NT2/D1 (cell line): ENCODE data around the gene MICAL2.

Source experiments
- DNase-seq: peaks from one replicate; pipeline ENCODE4 v3.0.0-alpha.2; 2011; ENCODE audit warnings: low read depth, low spot score
- H3K27me3 ChIP-seq: 2 replicates; pipeline ENCODE4 v1.6.0; 2011; ENCODE audit warnings: mild to moderate bottlenecking; ENCODE audit not compliant: insufficient read length, insufficient read depth
- H3K36me3 ChIP-seq: 2 replicates; pipeline ENCODE4 v1.6.1; 2011; ENCODE audit warnings: mild to moderate bottlenecking, low read length, mixed read lengths; ENCODE audit not compliant: insufficient read depth, insufficient read length
- H3K4me1 ChIP-seq: 2 replicates; pipeline ENCODE4 v1.5.1; 2011; ENCODE audit not compliant: insufficient read depth, insufficient read length
- H3K4me3 ChIP-seq: 2 replicates; pipeline ENCODE4 v1.5.1; 2011; ENCODE audit warnings: low read depth; ENCODE audit not compliant: insufficient read length
- H3K9ac ChIP-seq: 2 replicates; pipeline ENCODE4 v1.6.0; 2011; ENCODE audit warnings: low read depth; ENCODE audit not compliant: insufficient read length
- H3K9me3 ChIP-seq: 2 replicates; pipeline ENCODE4 v1.5.1; 2011; ENCODE audit warnings: mild to moderate bottlenecking, low read length; ENCODE audit not compliant: insufficient read depth
- SUZ12 ChIP-seq: IDR thresholded peaks from 2 replicates; pipeline ENCODE4 v1.6.1; 2011; ENCODE audit not compliant: insufficient read length, insufficient read depth; ENCODE audit errors: extremely low read depth
- YY1 ChIP-seq: IDR thresholded peaks from 2 replicates; pipeline ENCODE4 v1.6.1; 2011; ENCODE audit not compliant: insufficient read length, insufficient read depth
- ZNF274 ChIP-seq: IDR thresholded peaks from 2 replicates; pipeline ENCODE4 v1.6.1; 2011; ENCODE audit warnings: mild to moderate bottlenecking, low read depth, low read length

MICAL2 gene

GRCh38 chr11:12110201-12110713 is at the start of gene MICAL2:
TSS of gene MICAL2 (plus strand) at chr11:12110590. CDS start at chr11:12162156, 51,566 bp downstream.
- H3K9ac ChIP-seq = peak within 1 kb of the TSS; percentile 64
- no peaks in the 10 kb centered on the region for H3K9me3 ChIP-seq
- H3K36me3 ChIP-seq = peaks cover 11% of the 10 kb centered on the region
- H3K4me3 ChIP-seq = peak within 1 kb of the TSS; percentile 54
- peak; percentile 51 for DNase-seq
- TF ChIP-seq ZNF274 = no peak
- no peak for TF ChIP-seq SUZ12
- TF ChIP-seq YY1 = no peak
- H3K27me3 ChIP-seq = peaks cover 46% of the 10 kb centered on the region
- H3K4me1 ChIP-seq = no peaks in the 10 kb centered on the region

GRCh38 chr11:12061851-12062560 is 48.4 kb upstream of the MICAL2 start:
- H3K9me3 ChIP-seq = peaks cover 9% of the 10 kb centered on the region
- H3K36me3 ChIP-seq = no peaks in the 10 kb centered on the region
- no peak overlapping the region for H3K9ac ChIP-seq
- TF ChIP-seq ZNF274 (no peak), YY1 (no peak), SUZ12 (no peak)
- no peak for DNase-seq
- no peak overlapping the region for H3K4me3 ChIP-seq
- peaks cover 2% of the 10 kb centered on the region for H3K4me1 ChIP-seq
- H3K27me3 ChIP-seq = no peaks in the 10 kb centered on the region

- Histone ChIP-seq H3K36me3 (no peaks in the 10 kb centered on the region), H3K9ac (no peak overlapping the region), H3K27me3 (no peaks in the 10 kb centered on the region), H3K4me3 (no peak overlapping the region), H3K9me3 (peaks cover 4% of the 10 kb centered on the region; the same call in 1 of the 2 replicates), H3K4me1 (peaks cover 7% of the 10 kb centered on the region)
- no peak for TF ChIP-seq YY1
- DNase-seq = no peak
Measured at GRCh38 chr11:12063251-12063650, 47.1 kb upstream of the MICAL2 start.

- no peak for TF ChIP-seq ZNF274
- no peak for TF ChIP-seq SUZ12
- TF ChIP-seq YY1 = no peak
- Histone ChIP-seq H3K4me3 (no peak overlapping the region), H3K9me3 (peaks cover 4% of the 10 kb centered on the region; the same call in 1 of the 2 replicates), H3K27me3 (no peaks in the 10 kb centered on the region), H3K4me1 (peaks cover 8% of the 10 kb centered on the region), H3K36me3 (no peaks in the 10 kb centered on the region), H3K9ac (no peak overlapping the region)
- no peak for DNase-seq
Measured at GRCh38 chr11:12064136-12064953, 46.0 kb upstream of the MICAL2 start.

GRCh38 chr11:12064954-12065280 is 45.5 kb upstream of the MICAL2 start:
- peaks cover 4% of the 10 kb centered on the region; the same call in 1 of the 2 replicates for H3K9me3 ChIP-seq
- H3K4me3 ChIP-seq = no peak overlapping the region
- TF ChIP-seq ZNF274 (no peak), SUZ12 (no peak), YY1 (no peak)
- no peaks in the 10 kb centered on the region for H3K36me3 ChIP-seq
- peaks cover 8% of the 10 kb centered on the region for H3K4me1 ChIP-seq
- H3K9ac ChIP-seq = no peak overlapping the region
- H3K27me3 ChIP-seq = no peaks in the 10 kb centered on the region
- DNase-seq = no peak

GRCh38 chr11:12066056-12066798 is 44.2 kb upstream of the MICAL2 start:
- no peak overlapping the region for H3K4me3 ChIP-seq
- DNase-seq = no peak
- H3K9me3 ChIP-seq = peaks cover 4% of the 10 kb centered on the region; the same call in 1 of the 2 replicates
- no peaks in the 10 kb centered on the region for H3K27me3 ChIP-seq
- no peak for TF ChIP-seq SUZ12
- no peak for TF ChIP-seq ZNF274
- no peak for TF ChIP-seq YY1
- H3K4me1 ChIP-seq = peaks cover 8% of the 10 kb centered on the region
- H3K9ac ChIP-seq = no peak overlapping the region
- no peaks in the 10 kb centered on the region for H3K36me3 ChIP-seq
